Heart left ventricle (tissue), 16 donors: ENCODE measurements around the gene THBS1. TPM values are rescaled to one million over a fixed set of nuclear protein-coding genes. Genes with fewer than 3 reads are reported as not detected.

Experiments used
- ATAC-seq, 4 donors: fragments of 200-7000 bp; cut with Tn5 transposase; one replicate each; pipeline ENCODE4 v1.9.1; 2020 to 2022; ENCODE audit warnings: moderate library complexity in 4 of 4, mild to moderate bottlenecking in 3 of 4, moderate number of reproducible peaks in 1 of 4
- DNase-seq, 5 donors: peaks; one replicate each; pipeline ENCODE4 v3.0.0-alpha.2; 2020
- H3K27ac ChIP-seq, 12 donors: fragments of 200-600 bp; sonication (generic) in 4 of 12; one replicate each; pipeline versions ENCODE4 v1.5.0 to v1.8.0; 2016 to 2022; ENCODE audit warnings: mild to moderate bottlenecking in 2 of 12
- H3K27me3 ChIP-seq, 9 donors: fragments of 200-600 bp; sonication (generic) in 2 of 9; one replicate each; pipeline versions ENCODE4 v1.5.1 to v1.8.0; 2016 to 2022; ENCODE audit warnings: mild to moderate bottlenecking in 3 of 9
- H3K36me3 ChIP-seq, 9 donors: fragments of 200-600 bp; sonication (generic) in 2 of 9; one replicate each; pipeline versions ENCODE4 v1.5.0 to v1.8.0; 2018 to 2022; ENCODE audit warnings: mild to moderate bottlenecking in 2 of 9
- H3K4me1 ChIP-seq, 12 donors: fragments of 200-600 bp; sonication (generic) in 4 of 12; one replicate each; pipeline versions ENCODE4 v1.5.0 to v1.8.0; 2016 to 2022; ENCODE audit warnings: mild to moderate bottlenecking in 3 of 12
- H3K4me3 ChIP-seq, 12 donors: fragments of 200-600 bp; sonication (generic) in 4 of 12; one replicate each; pipeline versions ENCODE4 v1.5.0 to v1.8.0; 2017 to 2022; ENCODE audit warnings: mild to moderate bottlenecking in 9 of 12, moderate library complexity in 4 of 12
- H3K9me3 ChIP-seq, 12 donors: fragments of 200-600 bp; sonication (generic) in 4 of 12; one replicate each; pipeline versions ENCODE4 v1.5.0 to v1.8.0; 2016 to 2022; ENCODE audit warnings: mild to moderate bottlenecking in 1 of 12
- POLR2A ChIP-seq, 2 donors: fragments of 450-650 bp; IDR thresholded peaks; one replicate each; pipeline ENCODE4 v1.6.1; 2017; ENCODE audit warnings: antibody characterized with exemption in 2 of 2, mild to moderate bottlenecking in 2 of 2, moderate library complexity in 2 of 2
- WGBS, 4 donors: extraction: QIAGEN DNeasy Blood & Tissue Kit in 2 of 4; methylation state at CpG; one replicate each; pipeline versions ENCODE4 v1.1.5 to v1.1.7; 2013 to 2018; 5-methylcytosine and 5-hydroxymethylcytosine counted together
- intact Hi-C, 10 donors: fragments of 100-400 bp; cut with DNase I; formaldehyde crosslinking; loops; one replicate each; pipeline versions ENCODE4 v1.11.1 to v1.14.2; 2022
- polyA plus RNA-seq, 2 donors: library from polyadenylated mRNA; stranded (reverse); fragments of 200-250 nt; gene quantifications; one replicate each; pipeline ENCODE4 v1.2.3, GENCODE V29; 2013
- total RNA-seq, 9 donors: library from RNA; depleted of rRNA in 2 of 9; stranded (reverse); fragments of >200 nt in 2 of 9; fragmentation: NEBNext Ultra II Directional in 3 of 9; extraction: Animal tissue kit (Norgen Biotek cat#: 25700) in 3 of 9; gene quantifications; one replicate each; pipeline versions ENCODE4 v1.1.0 to v1.2.4, GENCODE V29; 2016 to 2023
- TF ChIP-seq, protein P1 (sequence below), 12 donors: fragments of 200-600 bp; sonication (generic) in 4 of 12; IDR thresholded peaks; one replicate each; pipeline versions ENCODE4 v1.5.0 to v1.8.0; 2018 to 2022; ENCODE audit warnings: antibody characterized with exemption in 12 of 12, mild to moderate bottlenecking in 5 of 12
- donor health status: ischemic (EF 13 %, LVEDD 7.1; RV severe dilation, severe dysfunction).
- donor health status: healthy with polysubstance abuse.
- donor health status: DM: no; HTN: yes; CAD: no.
- donor health status: DM: no; HTN: no; CAD: no.
- donor health status: ischemic (EF 25% LVEDD 6.9; RV normal size, moderate dysfunction).
- donor health status: ischemic (EF 25% LVEDD 5.7; RV mildly dilated, moderate dysfunction).
- donor health status: healthy.
- donor health status: DM: yes; HTN: yes; CAD: no.
- donor health status: ischemic (EF 35%, LVEDD 5.7; RV mildly dilated, moderate dysfunction).
- donor health status: nonischemic (EF 11% LVEDD 7.7; RV severe dilation, severe dysfunction).
- donor health status: DM: yes; HTN: yes; CAD: no.
- donor health status: PGD.
- donor health status: ischemic (EF 29% LVEDD 5.4; RV normal size, mild dysfunction).
- donor health status: nonischemic (EF 23%, LVEDD 6.1; RV moderate dilation, normal function).

The THBS1 gene
- total and polyA plus RNA-seq, 11 donors: 8.5 to 573 (median 160) TPM

- Histone ChIP-seq H3K27me3 (no peaks in the 10 kb centered on the region), H3K27ac (no peak overlapping the region), H3K36me3 (peaks cover 0 to 61% (median 55%) of the 10 kb centered on the region in 9 donors), H3K4me1 (peaks cover 0 to 12% (median 0%) of the 10 kb centered on the region in 12 donors), H3K4me3 (no peak overlapping the region), H3K9me3 (no peaks in the 10 kb centered on the region)
- 77 to 82% (median 79%) methylated on average over 5 of the region's 5 CpGs for WGBS, 4 donors
- TF ChIP-seq, protein P1, sequence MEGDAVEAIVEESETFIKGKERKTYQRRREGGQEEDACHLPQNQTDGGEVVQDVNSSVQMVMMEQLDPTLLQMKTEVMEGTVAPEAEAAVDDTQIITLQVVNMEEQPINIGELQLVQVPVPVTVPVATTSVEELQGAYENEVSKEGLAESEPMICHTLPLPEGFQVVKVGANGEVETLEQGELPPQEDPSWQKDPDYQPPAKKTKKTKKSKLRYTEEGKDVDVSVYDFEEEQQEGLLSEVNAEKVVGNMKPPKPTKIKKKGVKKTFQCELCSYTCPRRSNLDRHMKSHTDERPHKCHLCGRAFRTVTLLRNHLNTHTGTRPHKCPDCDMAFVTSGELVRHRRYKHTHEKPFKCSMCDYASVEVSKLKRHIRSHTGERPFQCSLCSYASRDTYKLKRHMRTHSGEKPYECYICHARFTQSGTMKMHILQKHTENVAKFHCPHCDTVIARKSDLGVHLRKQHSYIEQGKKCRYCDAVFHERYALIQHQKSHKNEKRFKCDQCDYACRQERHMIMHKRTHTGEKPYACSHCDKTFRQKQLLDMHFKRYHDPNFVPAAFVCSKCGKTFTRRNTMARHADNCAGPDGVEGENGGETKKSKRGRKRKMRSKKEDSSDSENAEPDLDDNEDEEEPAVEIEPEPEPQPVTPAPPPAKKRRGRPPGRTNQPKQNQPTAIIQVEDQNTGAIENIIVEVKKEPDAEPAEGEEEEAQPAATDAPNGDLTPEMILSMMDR (IDR thresholded peaks at IDR 0.05): no peak
- TF ChIP-seq POLR2A (IDR thresholded peaks at IDR 0.05): no peak
- ATAC-seq (no peak), DNase-seq (no peak)
- intact Hi-C loops: loop anchor here in 2 of 10 donors (10.0 kb wide), 1 partner anchor 158 kb away; no protein-coding TSS in a partner anchor
These were observed 15.6 kb downstream of the THBS1 start for GRCh38 chr15:39596358-39597051.

GRCh38 chr15:39597336-39597735 is 16.5 kb downstream of the THBS1 start:
- intact Hi-C loops: loop anchor here in 2 of 10 donors (10.0 kb wide), 1 partner anchor 157 kb away; no protein-coding TSS in a partner anchor
- no peak for ATAC-seq
- TF ChIP-seq, protein P1 (IDR thresholded peaks at IDR 0.05): no peak
- TF ChIP-seq POLR2A (IDR thresholded peaks at IDR 0.05): no peak
- H3K9me3 ChIP-seq: no peaks in the 10 kb centered on the region
- H3K4me1 ChIP-seq: peaks cover 0 to 12% (median 0%) of the 10 kb centered on the region in 12 donors
- H3K4me3 ChIP-seq: no peak overlapping the region
- peaks cover 0 to 53% (median 47%) of the 10 kb centered on the region in 9 donors for H3K36me3 ChIP-seq
- DNase-seq: no peak
- H3K27me3 ChIP-seq: no peaks in the 10 kb centered on the region
- no peak overlapping the region for H3K27ac ChIP-seq
- 83 to 100% (median 94%) methylated on average over 2 of the region's 2 CpGs for WGBS, 4 donors

- DNase-seq (no peak), ATAC-seq (peak in 1 of 4 donors; percentile 27)
- Histone ChIP-seq H3K4me3 (no peak overlapping the region), H3K27me3 (no peaks in the 10 kb centered on the region), H3K27ac (no peak overlapping the region), H3K4me1 (peaks cover 0 to 12% (median 0%) of the 10 kb centered on the region in 12 donors), H3K9me3 (no peaks in the 10 kb centered on the region), H3K36me3 (peaks cover 0 to 48% (median 43%) of the 10 kb centered on the region in 9 donors)
- WGBS, 4 donors: 88 to 93% (median 91%) methylated on average over 6 of the region's 6 CpGs
- intact Hi-C loops: loop anchor here in 2 of 10 donors (10.0 kb wide), 1 partner anchor 157 kb away; no protein-coding TSS in a partner anchor
- TF ChIP-seq POLR2A (IDR thresholded peaks at IDR 0.05): no peak
- TF ChIP-seq, protein P1 (IDR thresholded peaks at IDR 0.05): no peak
These were observed 16.9 kb downstream of the THBS1 start for GRCh38 chr15:39597751-39598185.

DNA sequence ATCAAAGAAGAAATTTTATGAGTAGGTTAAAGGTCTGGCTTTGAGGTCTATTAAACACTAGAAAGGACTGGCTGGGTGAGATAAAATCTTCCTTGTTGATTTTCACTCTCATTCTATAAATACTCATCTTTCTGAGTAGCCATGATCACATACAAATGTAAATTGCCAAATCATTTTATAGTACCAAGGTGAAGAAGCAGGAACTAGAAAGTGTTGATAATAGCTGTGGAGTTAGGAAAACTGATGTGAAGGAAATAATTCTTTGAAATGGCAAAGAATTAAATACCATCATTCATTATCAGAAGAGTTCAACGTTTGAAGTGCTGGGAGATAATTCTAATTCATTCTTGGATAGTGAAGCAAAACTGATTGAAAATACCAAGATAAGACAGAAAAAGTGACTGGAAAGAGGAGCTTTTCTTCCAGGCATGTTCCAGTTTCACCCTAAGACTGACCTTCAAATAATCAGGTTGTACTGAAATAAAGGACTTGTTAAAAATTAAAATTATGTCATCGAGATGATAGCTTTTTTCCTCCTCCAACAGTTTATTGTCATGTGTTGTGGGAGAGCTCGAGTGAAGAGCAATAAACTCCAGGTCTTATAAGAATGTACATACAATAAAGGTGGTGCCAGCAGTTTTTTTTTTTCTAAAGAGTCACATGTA is 17.4 kb downstream of the THBS1 start:
- Histone ChIP-seq H3K36me3 (peaks cover 0 to 43% (median 37%) of the 10 kb centered on the region in 9 donors), H3K27ac (no peak overlapping the region), H3K4me3 (no peak overlapping the region), H3K9me3 (no peaks in the 10 kb centered on the region), H3K27me3 (no peaks in the 10 kb centered on the region), H3K4me1 (peaks cover 0 to 10% (median 0%) of the 10 kb centered on the region in 12 donors)
- WGBS, 4 donors: 37 to 57% (median 45%) methylated on average over 3 of the region's 3 CpGs
- DNase-seq: no peak
- TF ChIP-seq, protein P1 (IDR thresholded peaks at IDR 0.05): no peak
- no peak for TF ChIP-seq POLR2A (IDR thresholded peaks at IDR 0.05)
- intact Hi-C loops: loop anchor here in 2 of 10 donors (10.0 kb wide), 1 partner anchor 156 kb away; no protein-coding TSS in a partner anchor
- peak in 1 of 4 donors; percentile 21 for ATAC-seq
